Naive B cell (primary cell): ENCODE data around the gene KLF13. TPM values are rescaled to one million over a fixed set of nuclear protein-coding genes. Genes with fewer than 3 reads are reported as not detected.
A peak's percentile ranks its signal among the peaks of the same experiment; 100 is the strongest.

Source experiments
- ATAC-seq, 2 donors: fragments of 150-1000 bp; cut with Tn5 transposase; 2 replicates each; pipeline ENCODE4 v1.10.0; 2021; ENCODE audit warnings: low read depth in 2 of 2, mild to moderate bottlenecking in 2 of 2, moderate library complexity in 2 of 2
- DNase-seq: peaks from one replicate; pipeline ENCODE4 v3.0.0; 2022
- H3K27ac Mint-ChIP-seq, 6 donors: one replicate each; pipeline ENCODE4 v1.8.0; 2020 to 2022; ENCODE audit warnings: mild to moderate bottlenecking in 6 of 6, mixed read lengths in 6 of 6, moderate library complexity in 5 of 6, inconsistent platforms in 2 of 6
- H3K27me3 Mint-ChIP-seq, 3 donors: one replicate each; pipeline ENCODE4 v1.8.0; 2021 to 2022; ENCODE audit warnings: mixed read lengths in 3 of 3, mild to moderate bottlenecking in 1 of 3
- H3K36me3 Mint-ChIP-seq, 2 donors: one replicate each; pipeline ENCODE4 v1.8.0; 2020 to 2022; ENCODE audit warnings: mixed read lengths in 2 of 2, inconsistent platforms in 1 of 2, mild to moderate bottlenecking in 1 of 2
- H3K4me1 Mint-ChIP-seq, 3 donors: one replicate each; pipeline ENCODE4 v1.8.0; 2020 to 2022; ENCODE audit warnings: mixed read lengths in 3 of 3, inconsistent platforms in 1 of 3, mild to moderate bottlenecking in 1 of 3, moderate library complexity in 1 of 3
- H3K4me3 Mint-ChIP-seq, 8 donors: one replicate each; pipeline ENCODE4 v1.8.0; 2020 to 2022; ENCODE audit warnings: mild to moderate bottlenecking in 8 of 8, mixed read lengths in 8 of 8, moderate library complexity in 8 of 8, inconsistent platforms in 2 of 8
- H3K9me3 Mint-ChIP-seq, 7 donors: one replicate each; pipeline ENCODE4 v1.8.0; 2020 to 2022; ENCODE audit warnings: mixed read lengths in 7 of 7, mild to moderate bottlenecking in 5 of 7, inconsistent platforms in 2 of 7, moderate library complexity in 1 of 7
- polyA plus RNA-seq, 6 donors: library from polyadenylated mRNA; unstranded; fragments of 300-500 nt; fragmentation: Illumina TruSeq; gene quantifications; one replicate each; pipeline ENCODE4 v1.2.3, GENCODE V29; 2021; ENCODE audit warnings: low read depth in 6 of 6

The KLF13 gene
- polyA plus RNA-seq = 10 to 100 TPM; 16.6 to 58.8 (median 40.0) TPM

DNA sequence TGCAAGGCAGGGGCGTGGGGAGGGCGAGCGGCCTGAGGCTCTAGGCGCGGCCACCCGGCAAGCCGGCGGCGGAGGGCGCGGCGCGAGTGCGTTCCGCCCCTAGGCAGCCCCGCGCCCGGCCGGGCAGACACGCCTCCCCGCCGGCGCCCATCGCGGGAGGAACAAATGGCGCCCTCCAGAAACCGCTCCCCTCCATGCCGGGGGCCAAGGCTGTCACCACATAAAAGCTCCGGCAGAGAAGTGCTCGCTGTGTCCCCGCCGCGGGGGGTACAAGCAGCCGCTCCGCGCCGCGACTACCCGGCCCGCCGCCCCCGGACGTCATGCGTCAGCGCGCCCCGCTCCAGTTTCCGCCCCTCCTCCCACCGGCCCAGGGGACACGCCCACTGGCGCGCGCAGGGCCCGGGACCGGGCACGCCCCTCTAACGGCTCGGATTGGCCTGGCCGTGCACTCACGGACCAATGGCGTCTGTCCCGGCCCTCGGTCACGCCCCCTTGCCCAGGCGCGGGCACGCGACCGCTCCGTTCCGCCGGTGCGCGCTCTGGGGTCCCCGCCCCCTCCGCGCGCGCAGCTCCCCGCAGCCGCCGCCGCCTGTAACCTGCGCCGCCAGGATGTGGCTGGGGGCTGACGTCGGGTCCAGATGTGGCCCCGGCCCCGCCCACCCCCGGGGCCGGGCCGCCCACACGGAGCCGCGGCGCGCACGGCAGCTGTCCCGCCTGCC, at the start of gene KLF13:
TSS of gene KLF13 (plus strand) at position 680 of the 719 bp plus-strand sequence. CDS start 378 bp downstream, outside the sequence.
- peak; percentile 63 to 65 for ATAC-seq
- Mint-ChIP-seq H3K36me3 (no peaks in the 10 kb centered on the region), H3K9me3 (no peaks in the 10 kb centered on the region), H3K4me3 (peak within 1 kb of the TSS; percentile 85 to 95 (median 95)), H3K27ac (peak within 1 kb of the TSS; percentile 88 to 99 (median 92)), H3K4me1 (peaks cover 51 to 67% (median 60%) of the 10 kb centered on the region in 3 donors), H3K27me3 (no peaks in the 10 kb centered on the region)
- peak; percentile 100 for DNase-seq

GRCh38 chr15:31277335-31278060, 49.1 kb upstream of the KLF13 start:
- Mint-ChIP-seq H3K4me3 (peak overlapping the region in 1 of 8 donors; percentile 1), H3K4me1 (peaks cover 16 to 52% (median 33%) of the 10 kb centered on the region in 3 donors), H3K27me3 (peaks cover 0 to 12% (median 0%) of the 10 kb centered on the region in 3 donors), H3K27ac (peak overlapping the region in 3 of 6 donors; percentile 17 to 92 (median 42)), H3K9me3 (no peaks in the 10 kb centered on the region), H3K36me3 (no peaks in the 10 kb centered on the region)
- ATAC-seq (no peak), DNase-seq (no peak)

DNA sequence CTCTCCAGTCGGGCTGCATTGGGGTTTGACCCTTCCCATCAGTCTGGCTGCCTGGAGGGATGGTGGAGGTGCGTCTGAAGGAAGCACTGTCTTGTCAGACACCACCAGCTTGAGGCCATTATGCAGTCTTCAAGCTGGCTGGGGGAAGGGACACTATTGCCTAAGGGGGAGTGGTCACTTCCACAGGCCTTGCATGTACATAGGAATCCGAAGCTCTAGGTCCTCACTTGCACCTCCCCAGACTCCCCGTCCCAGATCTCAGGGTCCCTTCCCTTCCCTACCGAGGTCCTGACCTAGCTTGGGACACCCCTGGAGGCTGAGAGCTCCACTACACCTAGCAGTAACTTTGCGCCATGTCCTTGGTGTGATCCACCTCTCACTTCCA, 48.6 kb upstream of the KLF13 start:
- peaks cover 0 to 12% (median 0%) of the 10 kb centered on the region in 3 donors for H3K27me3 Mint-ChIP-seq
- DNase-seq = no peak
- peaks cover 14 to 47% (median 28%) of the 10 kb centered on the region in 3 donors for H3K4me1 Mint-ChIP-seq
- no peak overlapping the region for H3K27ac Mint-ChIP-seq
- no peak for ATAC-seq
- no peaks in the 10 kb centered on the region for H3K9me3 Mint-ChIP-seq
- no peak overlapping the region for H3K4me3 Mint-ChIP-seq
- no peaks in the 10 kb centered on the region for H3K36me3 Mint-ChIP-seq

DNA sequence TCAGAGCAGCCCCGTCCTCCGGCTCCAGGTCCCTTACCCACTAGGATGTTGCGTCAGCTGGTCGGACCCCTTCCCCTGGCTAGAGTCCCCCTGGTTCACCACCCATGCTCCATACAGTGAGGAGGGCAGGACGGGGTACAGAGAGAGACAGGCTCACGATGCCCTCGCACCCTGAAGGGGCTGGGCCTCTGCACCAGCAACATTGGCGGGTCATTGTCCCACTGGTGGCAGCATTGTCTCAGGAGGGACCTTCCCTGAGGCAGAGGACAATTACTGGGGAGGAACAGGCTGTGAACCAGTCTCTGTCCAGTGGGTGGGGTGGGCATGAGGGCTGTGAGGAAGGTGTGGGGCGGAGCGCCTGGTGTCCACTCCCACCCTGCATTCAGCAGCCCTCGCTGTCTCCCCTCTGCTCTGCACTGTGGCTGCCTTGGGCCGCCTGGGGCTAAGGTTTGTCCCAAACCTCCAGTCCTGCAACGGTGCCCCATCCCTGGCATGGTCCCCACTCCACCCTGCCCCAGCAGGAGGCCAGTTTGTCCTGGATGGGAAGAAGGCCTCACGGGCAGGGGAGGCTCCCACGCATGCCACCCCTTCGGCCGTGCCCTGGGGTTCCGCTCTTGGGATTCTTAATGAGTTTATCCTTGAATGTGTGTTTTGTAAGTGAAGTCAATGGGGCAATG, 48.0 kb upstream of the KLF13 start:
- Mint-ChIP-seq H3K27ac (peak overlapping the region in 1 of 6 donors; percentile 28), H3K36me3 (no peaks in the 10 kb centered on the region), H3K9me3 (no peaks in the 10 kb centered on the region), H3K4me1 (peaks cover 7 to 41% (median 22%) of the 10 kb centered on the region in 3 donors), H3K27me3 (peaks cover 0 to 12% (median 0%) of the 10 kb centered on the region in 3 donors), H3K4me3 (no peak overlapping the region)
- no peak for ATAC-seq
- DNase-seq = no peak

GRCh38 chr15:31279221-31280045, 47.2 kb upstream of the KLF13 start:
- Mint-ChIP-seq H3K27ac (peak overlapping the region in 1 of 6 donors; percentile 28), H3K27me3 (peaks cover 0 to 12% (median 0%) of the 10 kb centered on the region in 3 donors), H3K36me3 (no peaks in the 10 kb centered on the region), H3K4me3 (no peak overlapping the region), H3K9me3 (peaks cover 0 to 4% (median 0%) of the 10 kb centered on the region in 7 donors), H3K4me1 (peaks cover 4 to 35% (median 16%) of the 10 kb centered on the region in 3 donors)
- ATAC-seq = no peak
- no peak for DNase-seq

DNA sequence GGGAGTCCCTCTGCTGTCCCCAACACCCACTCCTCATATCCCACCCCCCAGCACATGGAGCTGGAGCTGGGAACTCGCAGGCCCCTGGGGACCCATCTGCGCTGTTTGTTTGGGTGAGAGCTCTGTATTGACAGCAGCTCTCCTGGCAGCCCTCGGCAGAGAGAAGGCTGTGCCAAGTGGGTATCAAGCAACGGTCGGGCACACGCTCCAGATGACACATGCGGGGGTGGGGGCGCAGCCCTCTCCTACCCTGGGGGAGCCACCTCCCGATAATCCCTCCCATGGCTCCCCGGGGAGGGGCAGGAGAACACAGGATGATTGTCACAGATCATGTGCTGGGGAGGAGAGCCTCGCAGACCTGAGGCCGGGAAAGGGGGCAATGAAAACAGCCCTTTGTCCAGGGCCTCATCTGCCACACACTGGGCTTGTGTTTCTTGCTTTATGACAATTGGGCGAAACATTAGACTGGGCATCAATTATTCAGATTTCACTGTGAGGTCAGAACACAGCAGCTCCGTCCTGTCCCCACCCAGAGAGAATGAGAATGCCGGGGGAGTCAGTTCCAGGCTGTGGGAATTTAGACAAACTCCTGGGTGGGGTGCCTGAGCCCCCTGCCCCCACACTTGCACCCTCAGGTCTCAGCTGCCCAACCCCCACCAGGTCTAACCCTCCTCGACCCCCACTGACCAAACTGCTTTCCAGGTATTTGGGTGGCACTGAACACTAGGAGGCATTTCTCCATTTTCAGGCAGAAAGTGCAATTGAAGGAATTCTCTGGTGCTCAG, 46.4 kb upstream of the KLF13 start:
- no peak for ATAC-seq
- no peak overlapping the region for H3K4me3 Mint-ChIP-seq
- H3K4me1 Mint-ChIP-seq = peaks cover 0 to 27% (median 9%) of the 10 kb centered on the region in 3 donors
- peaks cover 0 to 12% (median 0%) of the 10 kb centered on the region in 3 donors for H3K27me3 Mint-ChIP-seq
- peaks cover 0 to 4% (median 0%) of the 10 kb centered on the region in 7 donors for H3K9me3 Mint-ChIP-seq
- H3K36me3 Mint-ChIP-seq = no peaks in the 10 kb centered on the region
- no peak for DNase-seq
- H3K27ac Mint-ChIP-seq = no peak overlapping the region

DNA sequence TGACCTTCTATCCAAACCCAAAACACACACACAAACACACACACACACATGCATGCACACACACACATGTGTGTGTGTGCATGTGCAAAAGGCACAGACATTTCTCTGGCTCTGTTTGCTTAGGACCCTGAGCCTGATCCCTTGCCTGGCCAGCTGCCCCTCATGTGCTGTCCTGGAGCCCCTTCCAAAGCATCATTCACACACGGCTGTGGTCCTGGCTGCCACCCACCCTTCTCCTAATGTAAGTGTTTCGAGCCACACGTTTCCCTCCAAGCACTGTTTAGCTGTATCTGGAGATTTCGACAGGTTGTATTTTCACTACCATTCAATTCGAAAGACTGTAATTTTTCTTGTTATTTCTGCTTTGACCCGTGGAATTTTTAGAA, 45.8 kb upstream of the KLF13 start:
- H3K36me3 Mint-ChIP-seq = no peaks in the 10 kb centered on the region
- H3K27ac Mint-ChIP-seq = no peak overlapping the region
- no peak overlapping the region for H3K4me3 Mint-ChIP-seq

GRCh38 chr15:31283043-31283442, 43.6 kb upstream of the KLF13 start:
- H3K27me3 Mint-ChIP-seq = peaks cover 0 to 12% (median 0%) of the 10 kb centered on the region in 3 donors
- ATAC-seq = no peak
- no peak for DNase-seq
- H3K27ac Mint-ChIP-seq = no peak overlapping the region
- no peak overlapping the region for H3K4me3 Mint-ChIP-seq
- peaks cover 3 to 23% (median 13%) of the 10 kb centered on the region in 3 donors for H3K4me1 Mint-ChIP-seq
- no peaks in the 10 kb centered on the region for H3K36me3 Mint-ChIP-seq
- H3K9me3 Mint-ChIP-seq = peaks cover 0 to 6% (median 4%) of the 10 kb centered on the region in 7 donors

More for the DNA sequence above, 45.8 kb upstream of the KLF13 start:
- DNase-seq (no peak), ATAC-seq (no peak)
- Mint-ChIP-seq H3K4me1 (peaks cover 0 to 29% (median 10%) of the 10 kb centered on the region in 3 donors), H3K27me3 (peaks cover 0 to 12% (median 0%) of the 10 kb centered on the region in 3 donors), H3K9me3 (peaks cover 0 to 4% (median 0%) of the 10 kb centered on the region in 7 donors)

GRCh38 chr15:31285772-31286261, 40.8 kb upstream of the KLF13 start:
- Mint-ChIP-seq H3K4me3 (no peak overlapping the region), H3K27me3 (no peaks in the 10 kb centered on the region), H3K36me3 (no peaks in the 10 kb centered on the region), H3K4me1 (peaks cover 3 to 13% (median 6%) of the 10 kb centered on the region in 3 donors), H3K9me3 (peaks cover 0 to 14% (median 8%) of the 10 kb centered on the region in 7 donors), H3K27ac (no peak overlapping the region)
- DNase-seq (no peak), ATAC-seq (peak; percentile 27 to 28)

GRCh38 chr15:31291048-31291578, 35.5 kb upstream of the KLF13 start:
- ATAC-seq = no peak
- Mint-ChIP-seq H3K27ac (peak overlapping the region in 1 of 6 donors; percentile 76), H3K27me3 (peaks cover 0 to 19% (median under 1%) of the 10 kb centered on the region in 3 donors)

DNA sequence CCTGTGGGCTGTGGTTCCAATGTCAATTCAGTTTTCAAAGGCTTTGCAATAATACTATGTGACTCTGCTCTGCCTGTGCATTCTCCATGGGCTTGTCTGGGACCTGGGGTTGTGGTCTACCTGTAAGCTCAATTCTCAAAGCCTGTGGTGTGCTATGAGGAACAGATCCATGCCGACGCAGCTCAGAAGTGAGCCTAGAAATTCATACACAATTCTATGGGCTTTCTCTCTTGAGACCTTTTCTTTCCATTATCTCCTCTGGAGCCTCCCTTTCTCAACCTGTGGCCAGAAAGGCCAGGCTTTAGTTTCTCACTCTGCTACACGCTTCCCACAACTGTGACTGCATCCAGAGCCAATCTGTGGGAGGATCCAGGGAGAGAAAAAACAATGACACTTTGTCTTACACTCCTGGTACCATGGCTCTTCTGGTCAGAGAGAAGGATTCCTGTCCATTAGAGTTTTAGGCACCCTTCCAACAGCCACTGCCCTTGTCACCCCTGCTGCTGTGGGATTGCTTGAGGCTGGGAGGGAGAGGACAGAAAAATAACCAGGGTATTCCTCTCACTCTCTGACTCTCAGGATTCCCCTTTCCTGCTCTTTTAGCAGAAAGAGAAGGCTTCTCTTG, 34.1 kb upstream of the KLF13 start:
- no peak overlapping the region for H3K4me3 Mint-ChIP-seq

More at GRCh38 chr15:31291048-31291578, 35.5 kb upstream of the KLF13 start:
- H3K4me1 Mint-ChIP-seq = peaks cover 1 to 5% (median 4%) of the 10 kb centered on the region in 3 donors
- H3K4me3 Mint-ChIP-seq = no peak overlapping the region
- H3K9me3 Mint-ChIP-seq = peaks cover 0 to 14% (median 5%) of the 10 kb centered on the region in 7 donors
- H3K36me3 Mint-ChIP-seq = no peaks in the 10 kb centered on the region
- DNase-seq = no peak

More for the DNA sequence above, 34.1 kb upstream of the KLF13 start:
- Mint-ChIP-seq H3K27ac (peak overlapping the region in 2 of 6 donors; percentile 25 to 42), H3K27me3 (peaks cover 0 to 19% (median 4%) of the 10 kb centered on the region in 3 donors), H3K4me1 (peaks cover 0 to 4% (median 4%) of the 10 kb centered on the region in 3 donors), H3K36me3 (no peaks in the 10 kb centered on the region), H3K9me3 (peaks cover 0 to 9% (median 5%) of the 10 kb centered on the region in 7 donors)
- DNase-seq (no peak), ATAC-seq (no peak)
